GM12892 (cell line): ENCODE results near the gene LYAR.

Source experiments
- POLR2A ChIP-seq: IDR thresholded peaks from 2 replicates; pipeline ENCODE4 v1.6.1; 2011; ENCODE audit warnings: low read depth, low read length, control low read depth
- TAF1 ChIP-seq: IDR thresholded peaks from 2 replicates; pipeline ENCODE4 v1.6.1; 2011; ENCODE audit warnings: low read depth, mild to moderate bottlenecking, control low read depth, low read length, borderline replicate concordance

- TF ChIP-seq TAF1 (peak; percentile 96), POLR2A (peak; percentile 97)
Observed at GRCh38 chr4:4248029-4248884, 41.7 kb downstream of the LYAR start, which contains the start of gene TMEM128.
